Vagina (tissue), 2 donors: ENCODE measurements around the gene CFAP46.

Experiments
- POLR2A ChIP-seq, 2 donors: fragments of 450-650 bp; IDR thresholded peaks; one replicate each; pipeline ENCODE4 v1.6.1; 2017; ENCODE audit warnings: antibody characterized with exemption in 2 of 2, mild to moderate bottlenecking in 2 of 2, moderate library complexity in 2 of 2
- POLR2AphosphoS5 ChIP-seq, 2 donors: sonication (generic); formaldehyde crosslinking; IDR thresholded peaks; one replicate each; pipeline ENCODE4 v1.9.0; 2017; ENCODE audit warnings: antibody characterized with exemption in 2 of 2, mild to moderate bottlenecking in 2 of 2, low read depth in 1 of 2; ENCODE audit not compliant: insufficient read depth in 1 of 2
- TF ChIP-seq, protein P1 (sequence below), 3 experiments: fragments of 450-650 bp in 2 of 3; fragments of 200-600 bp in 1 of 3; sonication (generic) in 1 of 3; IDR thresholded peaks; one replicate each; pipeline ENCODE4 v1.5.1; 2017 to 2019; ENCODE audit warnings: antibody characterized with exemption in 3 of 3, mild to moderate bottlenecking in 2 of 3, moderate library complexity in 2 of 3

DNA sequence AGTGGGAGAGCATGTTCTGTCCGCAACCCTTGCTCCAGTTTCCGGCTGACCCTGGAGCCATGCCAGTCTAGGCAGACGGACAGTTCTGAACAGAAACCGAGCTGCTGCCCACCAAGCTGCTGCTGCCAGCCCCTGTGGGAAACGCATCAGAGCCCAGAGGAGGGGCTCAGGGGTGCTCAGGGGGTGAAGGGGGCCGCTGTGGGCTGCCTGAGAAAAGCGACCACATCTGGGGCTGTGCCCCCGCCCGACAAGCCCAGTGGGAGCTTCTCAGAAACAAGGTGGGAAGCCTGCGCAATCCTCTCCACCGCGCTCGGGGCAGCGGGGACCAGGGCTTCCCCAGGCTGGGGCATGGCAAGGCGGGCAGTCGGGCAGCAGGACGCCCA, 38.8 kb upstream of the CFAP46 start:
- TF ChIP-seq POLR2A (IDR thresholded peaks at IDR 0.05) (no peak), POLR2AphosphoS5 (IDR thresholded peaks at IDR 0.05; ENCODE audit: insufficient read depth in 1 of 2, low read depth in 1 of 2) (no peak)
- TF ChIP-seq, protein P1, sequence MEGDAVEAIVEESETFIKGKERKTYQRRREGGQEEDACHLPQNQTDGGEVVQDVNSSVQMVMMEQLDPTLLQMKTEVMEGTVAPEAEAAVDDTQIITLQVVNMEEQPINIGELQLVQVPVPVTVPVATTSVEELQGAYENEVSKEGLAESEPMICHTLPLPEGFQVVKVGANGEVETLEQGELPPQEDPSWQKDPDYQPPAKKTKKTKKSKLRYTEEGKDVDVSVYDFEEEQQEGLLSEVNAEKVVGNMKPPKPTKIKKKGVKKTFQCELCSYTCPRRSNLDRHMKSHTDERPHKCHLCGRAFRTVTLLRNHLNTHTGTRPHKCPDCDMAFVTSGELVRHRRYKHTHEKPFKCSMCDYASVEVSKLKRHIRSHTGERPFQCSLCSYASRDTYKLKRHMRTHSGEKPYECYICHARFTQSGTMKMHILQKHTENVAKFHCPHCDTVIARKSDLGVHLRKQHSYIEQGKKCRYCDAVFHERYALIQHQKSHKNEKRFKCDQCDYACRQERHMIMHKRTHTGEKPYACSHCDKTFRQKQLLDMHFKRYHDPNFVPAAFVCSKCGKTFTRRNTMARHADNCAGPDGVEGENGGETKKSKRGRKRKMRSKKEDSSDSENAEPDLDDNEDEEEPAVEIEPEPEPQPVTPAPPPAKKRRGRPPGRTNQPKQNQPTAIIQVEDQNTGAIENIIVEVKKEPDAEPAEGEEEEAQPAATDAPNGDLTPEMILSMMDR (IDR thresholded peaks at IDR 0.05): no peak
